ENCODE data around the gene GLCCI1. TPM values are rescaled to one million over a fixed set of nuclear protein-coding genes. Genes with fewer than 3 reads are reported as not detected.

The GLCCI1 gene
- total and polyA plus RNA-seq, 2 of the 8 experiments (the other 6 are each of a cell fraction or from before 2014, with no cell fraction given): 12.4 to 27.7 TPM

DNA sequence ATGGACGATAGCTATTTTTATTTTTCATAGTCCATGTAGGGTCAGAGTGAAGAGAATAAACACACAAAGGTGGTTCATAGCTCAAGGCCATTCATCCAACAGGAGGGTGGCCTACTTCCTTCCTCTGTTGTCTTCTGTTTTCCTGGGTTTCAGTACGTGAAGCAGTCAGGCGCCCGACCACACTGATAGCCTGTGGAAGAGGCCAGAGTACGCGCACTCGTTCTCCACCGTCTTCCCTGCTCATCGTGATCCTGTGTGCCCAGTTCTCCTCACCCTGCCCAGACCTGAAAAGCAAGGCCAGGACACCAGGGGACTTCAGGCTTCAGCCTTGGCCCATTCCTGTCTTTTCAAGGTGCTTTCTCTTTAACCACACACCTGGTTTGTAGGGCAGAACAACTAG, 134.7 kb downstream of the GLCCI1 start:
- Histone ChIP-seq H4K20me1 (replicated peaks in 1 of 2; ENCODE audit: control insufficient read depth in 1 of 2, insufficient read depth in 2 of 2, low read length in 2 of 2) (no peaks in the 10 kb centered on the region), H3K27me3 (replicated peaks in 1 of 4; ENCODE audit: control insufficient read depth in 3 of 4, extremely low read depth in 1 of 4, insufficient read depth in 3 of 4, low read length in 3 of 4) (no peaks in the 10 kb centered on the region), H3K9me3 (ENCODE audit: insufficient read depth in 2 of 2, low read depth in 1 of 2, low read length in 1 of 2) (no peaks in the 10 kb centered on the region), H2AFZ (ENCODE audit: low read length) (no peak overlapping the region), H2BK20ac (ENCODE audit: low read length) (no peak overlapping the region), H2BK5ac (ENCODE audit: low read depth, low read length) (no peak overlapping the region), H3K14ac (ENCODE audit: insufficient read length) (no peak overlapping the region), H3K9ac (replicated peaks in 1 of 4; ENCODE audit: extremely low read depth in 1 of 4, low read depth in 3 of 4, low read length in 3 of 4) (no peak overlapping the region), H3K4me3 (ENCODE audit: extremely low read depth in 1 of 4, insufficient read depth in 2 of 4, low read depth in 3 of 4, low read length in 4 of 4) (no peak overlapping the region), H3K4me1 (replicated peaks in 1 of 4; ENCODE audit: control insufficient read depth in 3 of 4, insufficient read depth in 4 of 4, low read length in 3 of 4) (peaks cover 0 to 5% (median 0%) of the 10 kb centered on the region in 4 experiments; a peak in 2 of 7 replicates), H3K23me2 (ENCODE audit: low read depth, low read length) (no peaks in the 10 kb centered on the region), H4K8ac (ENCODE audit: extremely low read depth, insufficient read depth, low read length) (no peak overlapping the region), H3K27ac (ENCODE audit: low read depth, low read length) (no peak overlapping the region), H3K4me2 (ENCODE audit: insufficient read depth in 1 of 2, low read depth in 2 of 2, low read length in 2 of 2) (no peak overlapping the region), H3K18ac (ENCODE audit: extremely low read depth, low read length) (no peak overlapping the region), H3K79me1 (ENCODE audit: low read depth, low read length) (no peaks in the 10 kb centered on the region), H2BK15ac (ENCODE audit: low read length) (no peak overlapping the region), H3K79me2 (ENCODE audit: control insufficient read depth in 1 of 2, insufficient read depth in 2 of 2, low read length in 2 of 2) (no peaks in the 10 kb centered on the region), H2AK5ac (ENCODE audit: low read depth, low read length) (no peak overlapping the region), H3K56ac (replicated peaks; ENCODE audit: insufficient read length, low read depth, low read length) (no peak overlapping the region), H3K4ac (replicated peaks; ENCODE audit: insufficient read length, low read depth, low read length) (no peak overlapping the region), H3K36me3 (ENCODE audit: control insufficient read depth in 2 of 4, insufficient read depth in 4 of 4, low read length in 3 of 4) (no peaks in the 10 kb centered on the region), H3K23ac (ENCODE audit: insufficient read length) (no peak overlapping the region), H4K5ac (ENCODE audit: insufficient read length, low read depth, low read length) (no peak overlapping the region), H2BK120ac (replicated peaks; ENCODE audit: low read depth, low read length) (no peak overlapping the region), H2BK12ac (ENCODE audit: low read depth, low read length) (no peak overlapping the region), H4K91ac (replicated peaks; ENCODE audit: insufficient read length, low read length) (no peak overlapping the region)
- WGBS, 2 experiments (ENCODE audit: extremely low coverage in 1 of 2, insufficient coverage in 1 of 2, insufficient read length in 1 of 2, insufficient replicate concordance in 2 of 2, low coverage in 1 of 2, low lambda C conversion rate in 2 of 2, missing lambda C conversion rate in 1 of 2): 98% methylated on average over 7 of the region's 9 CpGs; no CpG with 5 or more reads in 1 of the 2 experiments
- no peak for DNase-seq (ENCODE audit: low read depth in 1 of 2, low spot score in 2 of 2)
- FAIRE-seq: no peak
- TF ChIP-seq FOSL1 (IDR thresholded peaks at IDR 0.05; ENCODE audit: insufficient read depth, low read depth, low read length): no peak
- no peak for TF ChIP-seq KDM1A (IDR thresholded peaks at IDR 0.05; ENCODE audit: borderline replicate concordance, low read length)
- TF ChIP-seq, protein P1, sequence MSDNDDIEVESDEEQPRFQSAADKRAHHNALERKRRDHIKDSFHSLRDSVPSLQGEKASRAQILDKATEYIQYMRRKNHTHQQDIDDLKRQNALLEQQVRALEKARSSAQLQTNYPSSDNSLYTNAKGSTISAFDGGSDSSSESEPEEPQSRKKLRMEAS (IDR thresholded peaks at IDR 0.05): no peak
- POLR2A ChIA-PET (ENCODE audit: partially characterized antibody): interaction anchor here (1.6 kb wide), 1 partner anchor 10 kb away, joined by 3 read pairs; no protein-coding TSS in a partner anchor
- CTCF ChIA-PET (ENCODE audit: partially characterized antibody): interaction anchor here (1.0 kb wide), 1 partner anchor 87 kb away, joined by 5 read pairs; no protein-coding TSS in a partner anchor
